DND-41 (cell line): Measurements from ENCODE around the gene PEX5L.

ENCODE experiments used
- ATAC-seq: fragments of 200-7000 bp; cut with Tn5 transposase; 3 replicates; pipeline ENCODE4 v1.9.1; 2021; ENCODE audit warnings: low read depth; ENCODE audit not compliant: insufficient read depth
- DNase-seq: peaks from one replicate; pipeline ENCODE4 v3.0.0-alpha.2; 2020
- H2AFZ ChIP-seq: 2 replicates; pipeline ENCODE4 v1.6.0; 2012; ENCODE audit warnings: low read depth, low read length
- H3K27ac ChIP-seq: 2 replicates; pipeline ENCODE4 v1.5.1; 2012; ENCODE audit warnings: low read length, inconsistent platforms
- H3K27me3 ChIP-seq: fragments of 200-600 bp; sonication (generic); 2 replicates; pipeline ENCODE4 v1.6.0; 2012; ENCODE audit warnings: low read length, mild to moderate bottlenecking, inconsistent platforms; ENCODE audit not compliant: insufficient read depth, poor library complexity
- H3K36me3 ChIP-seq: 2 replicates; pipeline ENCODE4 v1.5.1; 2012; ENCODE audit warnings: low read length, inconsistent platforms; ENCODE audit not compliant: insufficient read depth
- H3K4me1 ChIP-seq: 2 replicates; pipeline ENCODE4 v1.5.1; 2012; ENCODE audit warnings: mild to moderate bottlenecking, low read length; ENCODE audit not compliant: insufficient read depth
- H3K4me2 ChIP-seq: 2 replicates; pipeline ENCODE4 v1.6.0; 2012; ENCODE audit warnings: mild to moderate bottlenecking, moderate library complexity, low read length, inconsistent platforms; ENCODE audit not compliant: insufficient read depth
- H3K4me3 ChIP-seq, 2 experiments: fragments of 200-600 bp in 1 of 2; shearing (Covaris generic) in 1 of 2; 2 replicates each; pipeline ENCODE4 v1.5.1; 2012 to 2016; ENCODE audit warnings: inconsistent platforms in 2 of 2, low read length in 2 of 2, mild to moderate bottlenecking in 2 of 2, low read depth in 1 of 2, moderate library complexity in 1 of 2
- H3K79me2 ChIP-seq: 2 replicates; pipeline ENCODE4 v1.6.0; 2012; ENCODE audit warnings: low read length, inconsistent platforms; ENCODE audit not compliant: insufficient read depth
- H3K9ac ChIP-seq: 2 replicates; pipeline ENCODE4 v1.6.0; 2012; ENCODE audit warnings: low read depth, mild to moderate bottlenecking, inconsistent platforms, low read length, moderate library complexity
- H3K9me3 ChIP-seq: 2 replicates; pipeline ENCODE4 v1.5.1; 2012; ENCODE audit warnings: low read length, moderate library complexity, mild to moderate bottlenecking, inconsistent platforms; ENCODE audit not compliant: insufficient read depth, severe bottlenecking
- H4K20me1 ChIP-seq: 2 replicates; pipeline ENCODE4 v1.6.0; 2012; ENCODE audit warnings: low read length; ENCODE audit not compliant: insufficient read depth
- EZH2 ChIP-seq: IDR thresholded peaks from 3 replicates; pipeline ENCODE4 v1.6.1; 2012; ENCODE audit warnings: borderline replicate concordance, low read depth, mild to moderate bottlenecking, moderate library complexity, low read length, inconsistent platforms; ENCODE audit not compliant: severe bottlenecking
- TF ChIP-seq, protein P1 (sequence below): IDR thresholded peaks from 2 replicates; pipeline ENCODE4 v1.5.1; 2012; ENCODE audit warnings: borderline replicate concordance, low read length, moderate library complexity, mild to moderate bottlenecking; ENCODE audit not compliant: poor library complexity, severe bottlenecking; ENCODE audit errors: extremely low read depth

PEX5L gene

DNA sequence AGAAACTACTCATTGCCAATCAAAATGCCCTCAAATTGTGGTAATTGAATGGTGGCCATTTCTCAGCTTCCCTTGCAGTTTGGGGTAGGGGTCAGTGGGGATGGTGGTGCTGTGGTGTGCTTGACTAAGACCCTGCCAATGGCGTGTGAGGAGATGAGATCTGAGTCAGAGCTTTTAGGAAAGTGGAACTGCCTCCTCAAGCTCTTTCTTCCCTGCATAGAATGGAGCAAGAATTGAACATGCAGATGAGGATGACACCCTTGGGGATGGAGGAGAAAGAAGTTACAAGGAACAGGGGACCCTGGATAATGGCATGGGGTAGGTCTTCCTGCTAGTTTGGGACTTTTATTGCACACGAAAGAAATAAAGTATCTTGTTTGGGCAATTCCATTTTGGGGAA lies 188.0 kb downstream of the PEX5L start:
- Histone ChIP-seq H3K79me2 (no peaks in the 10 kb centered on the region), H3K27ac (no peak overlapping the region), H3K9me3 (no peaks in the 10 kb centered on the region), H3K4me3 (no peak overlapping the region), H3K4me1 (no peaks in the 10 kb centered on the region), H2AFZ (no peak overlapping the region), H3K27me3 (no peaks in the 10 kb centered on the region), H3K9ac (no peak overlapping the region), H3K4me2 (no peak overlapping the region), H4K20me1 (no peaks in the 10 kb centered on the region), H3K36me3 (peaks cover 45% of the 10 kb centered on the region; the same call in 1 of the 2 replicates)
- DNase-seq (no peak), ATAC-seq (no peak)
- TF ChIP-seq, protein P1, sequence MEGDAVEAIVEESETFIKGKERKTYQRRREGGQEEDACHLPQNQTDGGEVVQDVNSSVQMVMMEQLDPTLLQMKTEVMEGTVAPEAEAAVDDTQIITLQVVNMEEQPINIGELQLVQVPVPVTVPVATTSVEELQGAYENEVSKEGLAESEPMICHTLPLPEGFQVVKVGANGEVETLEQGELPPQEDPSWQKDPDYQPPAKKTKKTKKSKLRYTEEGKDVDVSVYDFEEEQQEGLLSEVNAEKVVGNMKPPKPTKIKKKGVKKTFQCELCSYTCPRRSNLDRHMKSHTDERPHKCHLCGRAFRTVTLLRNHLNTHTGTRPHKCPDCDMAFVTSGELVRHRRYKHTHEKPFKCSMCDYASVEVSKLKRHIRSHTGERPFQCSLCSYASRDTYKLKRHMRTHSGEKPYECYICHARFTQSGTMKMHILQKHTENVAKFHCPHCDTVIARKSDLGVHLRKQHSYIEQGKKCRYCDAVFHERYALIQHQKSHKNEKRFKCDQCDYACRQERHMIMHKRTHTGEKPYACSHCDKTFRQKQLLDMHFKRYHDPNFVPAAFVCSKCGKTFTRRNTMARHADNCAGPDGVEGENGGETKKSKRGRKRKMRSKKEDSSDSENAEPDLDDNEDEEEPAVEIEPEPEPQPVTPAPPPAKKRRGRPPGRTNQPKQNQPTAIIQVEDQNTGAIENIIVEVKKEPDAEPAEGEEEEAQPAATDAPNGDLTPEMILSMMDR = no peak
- no peak for TF ChIP-seq EZH2

DNA sequence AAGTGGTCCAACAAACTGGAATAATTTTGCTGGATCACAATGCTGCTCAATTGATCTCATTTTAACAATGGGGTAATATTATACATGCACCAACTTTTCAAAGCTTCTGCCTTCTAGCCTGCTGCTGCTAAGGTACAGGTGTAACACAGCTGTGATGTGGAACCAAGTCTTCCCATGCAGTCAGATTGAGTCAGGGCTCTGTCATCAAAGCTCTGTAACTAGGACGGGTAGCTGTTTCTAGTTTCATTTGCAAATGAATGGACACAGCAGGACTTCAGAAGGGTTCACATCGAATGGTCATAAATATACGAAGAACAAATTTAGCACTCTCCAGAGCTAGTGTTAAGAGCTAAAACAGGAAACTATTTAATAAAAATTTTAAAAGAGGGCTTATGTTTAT lies 194.7 kb downstream of the PEX5L start:
- Histone ChIP-seq H3K36me3 (peaks cover 60% of the 10 kb centered on the region), H3K4me2 (no peak overlapping the region), H3K27me3 (no peaks in the 10 kb centered on the region), H3K27ac (no peak overlapping the region), H3K9ac (no peak overlapping the region), H2AFZ (no peak overlapping the region), H3K4me3 (no peak overlapping the region), H3K4me1 (no peaks in the 10 kb centered on the region), H3K9me3 (no peaks in the 10 kb centered on the region), H4K20me1 (no peaks in the 10 kb centered on the region), H3K79me2 (no peaks in the 10 kb centered on the region)
- DNase-seq = no peak
- no peak for TF ChIP-seq EZH2
- TF ChIP-seq, protein P1 = no peak
- no peak for ATAC-seq

DNA sequence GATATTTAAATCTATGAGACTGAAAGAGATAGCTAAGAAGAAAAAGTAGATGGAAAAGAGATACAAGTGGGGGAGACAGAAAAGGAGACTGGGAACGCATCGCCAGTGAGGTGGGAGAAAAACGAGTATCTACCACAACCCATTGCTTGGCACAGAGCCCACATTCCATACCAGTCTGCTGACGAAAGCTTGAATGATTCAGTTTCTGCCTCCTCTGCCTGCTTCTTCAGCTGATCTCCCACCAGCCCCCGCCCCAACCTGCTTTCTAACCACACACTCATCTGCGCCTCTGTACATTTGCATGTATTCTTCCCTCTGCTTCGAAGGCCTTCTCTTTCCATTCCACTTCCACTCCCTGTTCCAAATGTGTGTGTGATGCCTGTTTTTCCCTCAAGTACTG lies 195.8 kb downstream of the PEX5L start:
- Histone ChIP-seq H3K9me3 (no peaks in the 10 kb centered on the region), H3K27ac (no peak overlapping the region), H3K36me3 (peaks cover 55% of the 10 kb centered on the region), H3K4me2 (no peak overlapping the region), H3K4me1 (no peaks in the 10 kb centered on the region), H3K4me3 (no peak overlapping the region), H2AFZ (no peak overlapping the region), H4K20me1 (no peaks in the 10 kb centered on the region), H3K27me3 (no peaks in the 10 kb centered on the region), H3K9ac (no peak overlapping the region), H3K79me2 (no peaks in the 10 kb centered on the region)
- TF ChIP-seq, protein P1 = no peak
- no peak for TF ChIP-seq EZH2
- ATAC-seq (no peak), DNase-seq (no peak)

- ATAC-seq (no peak), DNase-seq (no peak)
- no peaks in the 10 kb centered on the region for H3K4me1 ChIP-seq
- no peak overlapping the region for H2AFZ ChIP-seq
- H3K9ac ChIP-seq = no peak overlapping the region
- no peak overlapping the region for H3K4me2 ChIP-seq
- H3K9me3 ChIP-seq = no peaks in the 10 kb centered on the region
- H3K4me3 ChIP-seq = no peak overlapping the region
- peaks cover 51% of the 10 kb centered on the region for H3K36me3 ChIP-seq
- no peaks in the 10 kb centered on the region for H3K27me3 ChIP-seq
- H3K79me2 ChIP-seq = no peaks in the 10 kb centered on the region
- TF ChIP-seq EZH2 = no peak
- TF ChIP-seq, protein P1 = peak; percentile 5
- no peak overlapping the region for H3K27ac ChIP-seq
- H4K20me1 ChIP-seq = no peaks in the 10 kb centered on the region
Observed at GRCh38 chr3:179837374-179837773, 199.4 kb downstream of the PEX5L start.
